ENCODE measurements around the gene USP13.
"Not testable (repeated sequence)": the region's sequence is repeated elsewhere in the genome, so short reads cannot be mapped to it uniquely, and the experiment has no call there.

USP13 gene

GRCh38 chr3:179738998-179739397 is 86.2 kb downstream of the USP13 start:
- DNase-seq, result no peak

GRCh38 chr3:179739816-179740594 is 87.2 kb downstream of the USP13 start:
- DNase-seq, result no peak

- DNase-seq, result no peak
Observed at GRCh38 chr3:179743913-179744312, 91.1 kb downstream of the USP13 start.

- no peak for DNase-seq
Observed at GRCh38 chr3:179744667-179745066, 91.8 kb downstream of the USP13 start.

- no peak for DNase-seq
Observed at GRCh38 chr3:179745079-179745478, 92.2 kb downstream of the USP13 start.

- no peak for DNase-seq
Observed at GRCh38 chr3:179745716-179746115, 92.9 kb downstream of the USP13 start.

- DNase-seq, result no peak
Observed at GRCh38 chr3:179750720-179751328, 98.0 kb downstream of the USP13 start.

GRCh38 chr3:179760944-179761343 is 108.1 kb downstream of the USP13 start:
- no peak for DNase-seq

GRCh38 chr3:179765396-179765795 is 112.6 kb downstream of the USP13 start:
- no peak for DNase-seq

- no peak for DNase-seq
Observed at GRCh38 chr3:179766416-179767133, 113.7 kb downstream of the USP13 start.

GRCh38 chr3:179768080-179768479 is 115.2 kb downstream of the USP13 start:
- DNase-seq, result no peak

GRCh38 chr3:179769411-179770247 is 116.8 kb downstream of the USP13 start:
- DNase-seq, result no peak

- DNase-seq, result no peak
Observed at GRCh38 chr3:179771797-179772196, 119.0 kb downstream of the USP13 start.

GRCh38 chr3:179772297-179772696 is 119.5 kb downstream of the USP13 start:
- no peak for DNase-seq

- no peak for DNase-seq
Observed at GRCh38 chr3:179775416-179776122, 122.7 kb downstream of the USP13 start.

- DNase-seq, result not testable (repeated sequence)
Observed at GRCh38 chr3:179782841-179783240, 130.0 kb downstream of the USP13 start.

- no peak for DNase-seq
Observed at GRCh38 chr3:179788996-179789395, 136.2 kb downstream of the USP13 start.

GRCh38 chr3:179791793-179792192 is 139.0 kb downstream of the USP13 start:
- no peak for DNase-seq

- DNase-seq, result no peak
Observed at GRCh38 chr3:179794355-179794754, 141.5 kb downstream of the USP13 start.

GRCh38 chr3:179796421-179796820 is 143.6 kb downstream of the USP13 start:
- DNase-seq, result no peak

- no peak for DNase-seq
Observed at GRCh38 chr3:179797192-179797591, 144.4 kb downstream of the USP13 start.

- no peak for DNase-seq
Observed at GRCh38 chr3:179801263-179801662, 148.4 kb downstream of the USP13 start.

Data from activated CD4-positive, alpha-beta T cell treated with anti-CD3 and anti-CD28 coated beads for 4 hours (primary cell).